CD4-positive, alpha-beta memory T cell (primary cell): Measurements from ENCODE around the gene WTAP. TPM values are rescaled to one million over a fixed set of nuclear protein-coding genes. Genes with fewer than 3 reads are reported as not detected.
"Not testable (repeated sequence)": the region's sequence is repeated elsewhere in the genome, so short reads cannot be mapped to it uniquely, and the experiment has no call there.

ENCODE experiments used
- CTCF ChIA-PET: fragments of 350-600 bp; sonication (Branson Sonifier 250); formaldehyde crosslinking; loops from one replicate; lab custom pipeline; 2021; ENCODE audit warnings: inconsistent platforms; ENCODE audit not compliant: partially characterized antibody; lab: Charles Lee
- POLR2A ChIA-PET: fragments of 350-600 bp; sonication (Branson Sonifier 250); formaldehyde crosslinking; loops from one replicate; lab custom pipeline; 2021; ENCODE audit not compliant: partially characterized antibody; lab: Charles Lee
- DNase-seq, 5 donors: peaks; one replicate each; pipeline versions ENCODE4 v3.0.0 to v3.0.0-alpha.2; 2020 to 2022; ENCODE audit warnings: mixed read lengths in 1 of 5
- H3K27ac ChIP-seq: one replicate; pipeline ENCODE4 v1.7.0; 2013; ENCODE audit warnings: low read depth, low read length
- H3K27me3 ChIP-seq: 2 replicates; pipeline ENCODE4 v1.7.0; 2013; ENCODE audit warnings: mild to moderate bottlenecking, low read length, moderate library complexity; ENCODE audit not compliant: insufficient read depth
- H3K36me3 ChIP-seq: 2 replicates; pipeline ENCODE4 v1.7.0; 2013; ENCODE audit warnings: mild to moderate bottlenecking, low read length, moderate library complexity; ENCODE audit not compliant: insufficient read depth
- H3K4me1 ChIP-seq: 2 replicates; pipeline ENCODE4 v1.7.0; 2013; ENCODE audit warnings: mild to moderate bottlenecking, low read length, moderate library complexity; ENCODE audit not compliant: insufficient read depth
- H3K4me3 ChIP-seq, 2 donors: one replicate each; pipeline ENCODE4 v1.7.0; 2013; ENCODE audit warnings: low read length in 2 of 2, mild to moderate bottlenecking in 1 of 2
- H3K9me3 ChIP-seq, 2 donors: one replicate each; pipeline ENCODE4 v1.7.0; 2013; ENCODE audit warnings: low read length in 2 of 2, control low read depth in 1 of 2; ENCODE audit not compliant: control insufficient read depth in 1 of 2
- H3K27ac Mint-ChIP-seq, 7 donors: one replicate each; pipeline ENCODE4 v1.8.0; 2020 to 2021; ENCODE audit warnings: mixed read lengths in 7 of 7, mild to moderate bottlenecking in 6 of 7, inconsistent platforms in 3 of 7, moderate library complexity in 3 of 7
- H3K27me3 Mint-ChIP-seq, 2 donors: one replicate each; pipeline ENCODE4 v1.8.0; 2020 to 2021; ENCODE audit warnings: mixed read lengths in 2 of 2
- H3K36me3 Mint-ChIP-seq, 2 donors: one replicate each; pipeline ENCODE4 v1.8.0; 2020 to 2021; ENCODE audit warnings: mixed read lengths in 2 of 2, inconsistent platforms in 1 of 2, mild to moderate bottlenecking in 1 of 2
- H3K4me1 Mint-ChIP-seq, 4 donors: one replicate each; pipeline ENCODE4 v1.8.0; 2020 to 2021; ENCODE audit warnings: mixed read lengths in 4 of 4, mild to moderate bottlenecking in 1 of 4
- H3K4me3 Mint-ChIP-seq, 8 donors: one replicate each; pipeline ENCODE4 v1.8.0; 2020 to 2021; ENCODE audit warnings: mixed read lengths in 8 of 8, mild to moderate bottlenecking in 7 of 8, moderate library complexity in 6 of 8, inconsistent platforms in 3 of 8
- H3K9me3 Mint-ChIP-seq, 8 donors: one replicate each; pipeline ENCODE4 v1.8.0; 2020 to 2021; ENCODE audit warnings: mixed read lengths in 8 of 8, mild to moderate bottlenecking in 5 of 8, inconsistent platforms in 3 of 8, moderate library complexity in 1 of 8
- intact Hi-C: fragments of 100-400 bp; cut with micrococcal nuclease; formaldehyde crosslinking; loops from one replicate; pipeline ENCODE4 v1.15.1; 2023
- polyA plus RNA-seq, 2 donors: library from polyadenylated mRNA; unstranded; fragments of 300-500 nt; fragmentation: Illumina TruSeq; gene quantifications; one replicate each; pipeline ENCODE4 v1.2.3, GENCODE V29; 2021
- total RNA-seq, 2 experiments: library from RNA; stranded (reverse); gene quantifications; one replicate each; pipeline ENCODE4 v1.2.3, GENCODE V29; 2021

The WTAP gene
- total and polyA plus RNA-seq, 4 experiments from 2014 or later: 140 to 159 (median 150) TPM

GRCh38 chr6:159701413-159701999 is 25.8 kb upstream of the WTAP start:
- H3K4me3 Mint-ChIP-seq: no peak overlapping the region
- H3K27ac Mint-ChIP-seq: no peak overlapping the region
- no peaks in the 10 kb centered on the region for H3K27me3 ChIP-seq
- H3K36me3 Mint-ChIP-seq: peaks cover 0 to 7% of the 10 kb centered on the region in 2 donors
- peaks cover 0 to 3% (median 0%) of the 10 kb centered on the region in 8 donors for H3K9me3 Mint-ChIP-seq
- intact Hi-C loops: no loop called here
- peaks cover 2 to 8% (median 4%) of the 10 kb centered on the region in 4 donors for H3K4me1 Mint-ChIP-seq
- no peak overlapping the region for H3K27ac ChIP-seq
- DNase-seq: no peak
- H3K4me3 ChIP-seq: no peak overlapping the region
- CTCF ChIA-PET: interaction anchor here (1.6 to 4.3 kb wide), 2 partner anchors 10 to 20 kb away, joined by 5 to 20 read pairs; no protein-coding TSS in a partner anchor
- no peaks in the 10 kb centered on the region for H3K36me3 ChIP-seq
- no peaks in the 10 kb centered on the region for H3K4me1 ChIP-seq
- POLR2A ChIA-PET: no interaction called here
- no peaks in the 10 kb centered on the region for H3K9me3 ChIP-seq
- H3K27me3 Mint-ChIP-seq: no peaks in the 10 kb centered on the region

GRCh38 chr6:159710603-159711002 is 16.7 kb upstream of the WTAP start:
- H3K27ac Mint-ChIP-seq, H3K4me1 Mint-ChIP-seq, DNase-seq, H3K27me3 Mint-ChIP-seq, H3K4me3 ChIP-seq, H3K36me3 Mint-ChIP-seq, H3K4me1 ChIP-seq, H3K9me3 ChIP-seq, H3K27me3 ChIP-seq, H3K36me3 ChIP-seq, H3K4me3 Mint-ChIP-seq, intact Hi-C loops, H3K9me3 Mint-ChIP-seq, H3K27ac ChIP-seq: not testable (repeated sequence)
- CTCF ChIA-PET: interaction anchor here (0.6 kb wide), 1 partner anchor 10 kb away, joined by 4 read pairs; no protein-coding TSS in a partner anchor
- POLR2A ChIA-PET: interaction anchor here (0.7 kb wide), 1 partner anchor 15 kb away, joined by 3 read pairs; no protein-coding TSS in a partner anchor

GRCh38 chr6:159712389-159712788 is 14.9 kb upstream of the WTAP start:
- H3K4me1 ChIP-seq, H3K4me3 ChIP-seq, H3K36me3 ChIP-seq, H3K27ac Mint-ChIP-seq, H3K27me3 Mint-ChIP-seq, CTCF ChIA-PET, H3K9me3 ChIP-seq, H3K9me3 Mint-ChIP-seq, H3K4me3 Mint-ChIP-seq, H3K27ac ChIP-seq, DNase-seq, H3K4me1 Mint-ChIP-seq, H3K36me3 Mint-ChIP-seq, intact Hi-C loops, H3K27me3 ChIP-seq: not testable (repeated sequence)
- POLR2A ChIA-PET: interaction anchor here (2.1 kb wide), 1 partner anchor 14 kb away, joined by 6 read pairs; the partner anchor contains the start of gene WTAP

GRCh38 chr6:159713984-159714383 is 13.3 kb upstream of the WTAP start:
- H3K27ac Mint-ChIP-seq: no peak overlapping the region

GRCh38 chr6:159714404-159714803 is 12.9 kb upstream of the WTAP start:
- no peak overlapping the region for H3K27ac ChIP-seq

More at GRCh38 chr6:159713984-159714383, 13.3 kb upstream of the WTAP start:
- ChIA-PET POLR2A (no interaction called here), CTCF (interaction anchor here (1.2 kb wide), 1 partner anchor 17 kb away, joined by 3 read pairs; no protein-coding TSS in a partner anchor)
- Histone ChIP-seq H3K36me3 (no peaks in the 10 kb centered on the region), H3K4me1 (no peaks in the 10 kb centered on the region), H3K27ac (no peak overlapping the region), H3K9me3 (no peaks in the 10 kb centered on the region), H3K4me3 (no peak overlapping the region), H3K27me3 (no peaks in the 10 kb centered on the region)
- no peak for DNase-seq
- H3K4me3 Mint-ChIP-seq: no peak overlapping the region
- no peaks in the 10 kb centered on the region for H3K36me3 Mint-ChIP-seq
- no peaks in the 10 kb centered on the region for H3K27me3 Mint-ChIP-seq
- intact Hi-C loops: no loop called here
- peaks cover 0 to 2% (median 0%) of the 10 kb centered on the region in 8 donors for H3K9me3 Mint-ChIP-seq
- peaks cover 0 to 3% (median 2%) of the 10 kb centered on the region in 4 donors for H3K4me1 Mint-ChIP-seq

GRCh38 chr6:159715166-159715565 is 12.1 kb upstream of the WTAP start:
- no peaks in the 10 kb centered on the region for H3K27me3 ChIP-seq
- peaks cover 0 to 3% (median 2%) of the 10 kb centered on the region in 4 donors for H3K4me1 Mint-ChIP-seq
- no peak for DNase-seq
- H3K36me3 ChIP-seq: no peaks in the 10 kb centered on the region
- H3K4me3 ChIP-seq: no peak overlapping the region
- POLR2A ChIA-PET: interaction anchor here (1.0 to 1.1 kb wide), 2 partner anchors 11 to 22 kb away, joined by 3 to 4 read pairs; partner anchors contain the start of genes SOD2 and WTAP
- H3K27ac ChIP-seq: no peak overlapping the region
- H3K4me1 ChIP-seq: no peaks in the 10 kb centered on the region
- CTCF ChIA-PET: interaction anchor here (0.9 to 1.5 kb wide), 2 partner anchors 11 to 23 kb away, joined by 3 to 4 read pairs; partner anchors contain the start of gene SOD2
- H3K9me3 Mint-ChIP-seq: no peaks in the 10 kb centered on the region
- H3K9me3 ChIP-seq: no peaks in the 10 kb centered on the region
- no peaks in the 10 kb centered on the region for H3K36me3 Mint-ChIP-seq
- intact Hi-C loops: no loop called here
- no peaks in the 10 kb centered on the region for H3K27me3 Mint-ChIP-seq
- H3K27ac Mint-ChIP-seq: peak overlapping the region in 2 of 7 donors; percentile 48 to 59
- no peak overlapping the region for H3K4me3 Mint-ChIP-seq

More at GRCh38 chr6:159714404-159714803, 12.9 kb upstream of the WTAP start:
- ChIA-PET POLR2A (no interaction called here), CTCF (no interaction called here)
- Histone ChIP-seq H3K4me3 (no peak overlapping the region), H3K36me3 (no peaks in the 10 kb centered on the region), H3K9me3 (no peaks in the 10 kb centered on the region), H3K4me1 (no peaks in the 10 kb centered on the region), H3K27me3 (no peaks in the 10 kb centered on the region)
- Mint-ChIP-seq H3K4me1 (peaks cover 0 to 3% (median 2%) of the 10 kb centered on the region in 4 donors), H3K36me3 (no peaks in the 10 kb centered on the region), H3K27me3 (no peaks in the 10 kb centered on the region), H3K4me3 (no peak overlapping the region), H3K27ac (no peak overlapping the region), H3K9me3 (peaks cover 0 to 2% (median 0%) of the 10 kb centered on the region in 8 donors)
- no peak for DNase-seq
- intact Hi-C loops: no loop called here

GRCh38 chr6:159715605-159716004 is 11.7 kb upstream of the WTAP start:
- POLR2A ChIA-PET: interaction anchor here (1.0 to 1.1 kb wide), 2 partner anchors 11 to 22 kb away, joined by 3 to 4 read pairs; partner anchors contain the start of genes SOD2 and WTAP
- H3K4me1 Mint-ChIP-seq: peaks cover 3 to 6% (median 3%) of the 10 kb centered on the region in 4 donors
- intact Hi-C loops: no loop called here

More at GRCh38 chr6:159715605-159716004, 11.7 kb upstream of the WTAP start:
- Histone ChIP-seq H3K4me3 (no peak overlapping the region), H3K27ac (no peak overlapping the region), H3K9me3 (no peaks in the 10 kb centered on the region), H3K36me3 (no peaks in the 10 kb centered on the region), H3K4me1 (no peaks in the 10 kb centered on the region), H3K27me3 (no peaks in the 10 kb centered on the region)
- H3K36me3 Mint-ChIP-seq: no peaks in the 10 kb centered on the region
- H3K27me3 Mint-ChIP-seq: no peaks in the 10 kb centered on the region
- H3K4me3 Mint-ChIP-seq: no peak overlapping the region
- no peak for DNase-seq
- no peaks in the 10 kb centered on the region for H3K9me3 Mint-ChIP-seq
- CTCF ChIA-PET: interaction anchor here (0.9 to 1.5 kb wide), 2 partner anchors 11 to 23 kb away, joined by 3 to 4 read pairs; partner anchors contain the start of gene SOD2
- no peak overlapping the region for H3K27ac Mint-ChIP-seq
